GM18508 (cell line): Measurements from ENCODE around the gene SEMA3A.

Experiments used
- ATAC-seq: cut with Tn5 transposase; IDR thresholded peaks from one replicate; pipeline ENCODE4 v1.9.1; 2021; ENCODE audit warnings: moderate number of reproducible peaks; ENCODE audit not compliant: insufficient read depth, unreplicated experiment

The SEMA3A gene

DNA sequence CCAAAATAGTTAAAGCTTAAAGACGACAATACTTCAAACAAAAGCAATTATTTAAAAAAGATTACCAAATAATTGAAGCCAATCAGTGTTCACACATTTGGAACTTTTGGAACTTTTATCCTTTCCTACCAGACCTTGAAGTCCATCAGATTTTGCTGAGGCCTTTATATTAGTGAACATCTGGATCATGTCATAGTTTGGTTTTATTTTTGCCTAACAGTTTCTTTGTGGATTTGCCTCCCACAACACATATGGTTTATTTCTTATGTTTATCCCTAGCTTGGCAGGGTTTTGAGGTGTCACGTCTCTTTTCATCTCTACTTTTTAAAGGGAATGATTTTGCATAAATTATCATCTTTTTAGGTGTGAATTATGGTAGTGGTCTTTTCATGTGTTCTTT is 242.4 kb downstream of the SEMA3A start:
- ATAC-seq, result no peak

DNA sequence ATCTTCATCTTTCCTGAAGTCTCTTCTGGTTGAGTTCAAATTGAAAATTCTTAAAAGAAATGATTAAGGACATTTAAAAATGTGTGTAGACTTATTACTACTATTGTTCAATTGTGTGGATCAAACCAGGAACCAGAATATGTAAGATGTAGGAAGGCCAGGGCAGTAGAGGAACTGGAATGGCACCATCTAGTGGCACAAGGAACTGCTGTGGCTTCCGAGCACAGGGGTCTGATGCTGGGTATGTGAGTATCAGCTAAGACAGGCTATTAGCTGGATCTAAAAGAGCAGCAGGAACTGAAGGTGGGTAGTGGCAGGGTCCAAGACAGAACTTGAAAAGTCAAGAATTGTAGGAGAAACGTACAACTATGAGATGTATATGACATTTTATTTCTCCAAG is 247.3 kb downstream of the SEMA3A start:
- no peak for ATAC-seq

DNA sequence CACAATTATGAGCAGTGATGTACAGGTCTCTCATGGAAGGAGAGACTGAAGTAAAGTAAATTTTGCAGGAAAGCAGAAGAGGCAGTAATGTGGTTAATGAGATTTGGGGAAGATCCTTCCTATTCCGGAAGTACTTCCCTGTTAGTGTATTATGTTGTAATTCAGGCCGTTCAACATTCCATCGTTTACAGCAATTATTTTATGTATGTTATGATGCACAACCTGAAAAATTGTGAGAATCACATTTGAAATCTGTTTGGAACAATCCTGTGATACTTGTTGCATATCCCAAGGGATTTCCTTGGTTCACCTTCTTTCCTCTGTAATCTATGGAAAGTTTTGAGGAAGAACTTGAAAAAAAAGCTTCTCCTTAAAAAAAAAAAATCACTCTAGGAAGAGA is 247.8 kb downstream of the SEMA3A start:
- ATAC-seq, result no peak

DNA sequence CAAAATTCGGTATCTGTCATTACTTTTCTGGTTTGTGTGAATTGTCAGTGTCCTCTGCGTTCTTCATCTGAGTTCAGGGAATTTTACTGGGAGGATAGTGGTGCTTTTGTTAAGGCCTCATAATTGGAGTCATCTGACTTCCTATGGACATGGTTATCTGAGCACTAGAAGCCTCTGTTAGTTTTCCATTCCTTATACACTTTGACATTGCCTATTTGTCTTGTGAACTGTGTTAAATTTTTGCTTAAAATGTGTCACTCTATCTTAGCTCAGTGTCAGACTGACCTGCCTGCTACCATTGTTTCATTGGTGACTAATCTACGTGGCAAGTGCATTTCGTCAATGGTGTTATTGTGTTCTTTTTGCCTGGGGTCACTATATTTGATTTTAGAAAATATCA is 253.3 kb downstream of the SEMA3A start:
- no peak for ATAC-seq

DNA sequence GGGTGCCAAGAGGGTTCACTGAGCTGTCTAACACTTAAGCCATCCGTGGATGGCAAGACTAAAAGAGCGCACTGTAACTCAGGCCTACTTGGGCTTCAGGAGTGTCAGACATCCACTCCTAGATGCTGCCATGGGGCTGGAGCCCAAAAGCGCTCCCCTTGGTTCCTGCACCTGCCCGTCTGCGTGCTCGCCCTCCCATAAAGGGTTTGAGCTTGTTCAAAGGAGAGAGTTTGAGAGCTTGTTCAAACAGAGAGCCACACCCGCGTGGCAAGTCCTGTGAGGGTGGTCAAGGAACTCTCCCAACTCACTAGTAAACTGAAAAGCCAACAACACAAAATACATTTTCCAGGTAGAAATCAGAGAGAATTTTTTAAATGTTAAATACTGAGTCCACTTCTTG is 256.7 kb downstream of the SEMA3A start:
- no peak for ATAC-seq

DNA sequence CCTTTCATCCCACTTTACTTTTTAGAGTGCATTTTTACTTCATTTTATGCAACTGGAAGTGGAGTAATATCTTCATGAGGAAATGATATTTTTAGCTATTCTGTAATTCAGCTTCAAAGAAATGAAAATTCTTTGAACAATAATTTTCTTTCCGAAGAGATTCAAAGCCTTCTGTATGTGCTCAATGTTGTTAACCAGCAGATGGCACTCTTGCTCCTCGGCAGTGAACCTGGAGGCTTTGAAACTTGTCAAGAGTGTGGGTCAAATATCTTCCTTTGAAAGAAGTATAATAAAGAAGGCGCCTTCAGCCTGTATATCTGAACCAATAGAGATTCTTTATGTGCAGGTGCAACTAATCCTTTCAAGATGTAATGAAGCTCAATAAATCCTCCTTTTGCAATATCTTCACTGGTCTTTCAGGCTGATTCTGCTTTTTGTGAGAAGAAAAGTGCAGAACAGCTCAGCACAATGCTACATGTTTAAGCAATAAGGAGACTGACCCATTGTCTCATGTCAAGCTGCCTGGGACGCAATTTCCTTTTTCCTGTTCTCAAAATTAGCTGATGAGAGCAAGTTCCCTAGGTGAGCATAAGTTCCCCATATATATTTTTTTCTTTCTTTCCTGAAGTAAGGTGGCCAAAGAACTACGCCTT is 258.4 kb downstream of the SEMA3A start:
- ATAC-seq, result peak; percentile 72

DNA sequence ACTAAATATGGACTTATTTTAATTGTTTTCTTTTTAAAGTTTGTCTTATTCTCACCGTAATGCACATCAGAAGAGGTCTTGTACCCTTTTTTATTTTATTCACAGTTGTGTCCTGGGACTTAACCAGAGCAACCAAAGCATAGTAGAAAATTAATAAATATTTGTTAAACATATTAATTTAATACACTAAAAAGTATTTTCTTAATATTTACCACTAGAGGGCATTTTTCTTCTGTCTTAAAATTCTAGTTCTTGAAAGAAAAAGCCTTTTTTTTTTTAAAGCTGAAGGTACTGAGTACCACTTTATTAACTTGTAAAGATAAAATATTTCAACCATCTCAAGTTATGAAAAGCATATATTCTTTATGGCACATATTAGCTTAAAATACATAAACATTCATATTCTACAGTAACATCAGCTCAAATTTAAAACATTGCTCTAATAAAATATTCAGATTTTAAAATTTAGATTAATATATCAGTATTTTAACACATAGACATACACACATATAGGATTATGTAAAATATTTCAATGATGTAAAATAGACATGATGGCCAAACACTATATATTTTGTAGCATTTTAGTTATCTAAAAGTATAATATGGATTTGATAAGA is 260.4 kb downstream of the SEMA3A start:
- no peak for ATAC-seq

DNA sequence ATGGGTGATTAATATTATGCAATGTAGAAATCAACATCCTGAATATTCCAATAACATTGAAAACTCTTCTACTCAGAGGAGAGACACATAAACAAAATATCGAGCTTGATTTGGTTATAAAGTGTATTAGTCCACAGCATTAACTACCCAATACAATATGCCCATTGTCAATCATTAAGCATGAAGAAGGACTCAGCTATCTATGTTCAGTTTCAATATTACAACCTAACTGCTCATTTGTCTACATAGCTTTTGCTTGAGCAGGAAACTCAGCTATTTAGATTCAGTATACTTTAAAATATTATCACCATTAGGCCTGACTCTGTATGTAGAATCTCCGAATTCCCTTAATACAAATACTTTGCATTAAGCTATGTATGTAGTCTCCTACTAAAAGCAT is 262.6 kb downstream of the SEMA3A start:
- no peak for ATAC-seq

DNA sequence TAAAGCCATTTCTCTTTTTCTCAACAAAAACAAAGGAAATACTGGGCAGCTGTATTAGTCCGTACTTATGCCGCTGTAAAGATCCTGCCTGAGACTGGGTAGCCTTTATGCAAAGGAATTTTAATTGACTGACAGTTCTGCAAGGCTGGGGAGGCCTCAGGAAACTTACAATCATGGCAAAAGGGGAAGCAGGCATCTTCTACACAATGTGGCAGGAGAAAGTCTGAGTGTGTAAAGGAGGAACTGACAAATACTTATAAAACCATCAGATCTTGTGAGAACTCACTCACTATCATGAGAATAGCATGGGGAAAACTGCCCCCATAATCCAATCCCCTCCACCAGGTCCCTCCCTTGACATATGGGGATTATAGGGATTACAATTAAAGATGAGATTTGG is 264.3 kb downstream of the SEMA3A start:
- ATAC-seq, result no peak

DNA sequence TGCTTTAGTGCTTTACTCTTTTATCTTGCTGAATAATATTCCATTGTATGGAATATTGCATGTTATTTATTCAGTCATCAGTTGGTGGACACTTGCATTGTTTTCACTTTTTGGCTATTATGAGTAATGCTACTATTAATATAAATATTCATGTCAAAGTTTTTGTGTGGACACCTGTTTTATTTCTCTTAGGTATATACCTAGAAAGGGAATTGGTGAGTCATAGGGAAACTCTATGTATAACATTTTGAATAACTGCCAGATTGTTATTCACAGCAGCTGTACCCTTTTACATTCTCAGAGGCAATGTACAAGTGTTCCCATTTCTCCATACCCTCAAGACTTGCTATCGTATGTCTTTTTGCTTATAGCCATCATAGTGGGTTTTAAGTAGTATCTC is 268.7 kb downstream of the SEMA3A start:
- ATAC-seq, result no peak

DNA sequence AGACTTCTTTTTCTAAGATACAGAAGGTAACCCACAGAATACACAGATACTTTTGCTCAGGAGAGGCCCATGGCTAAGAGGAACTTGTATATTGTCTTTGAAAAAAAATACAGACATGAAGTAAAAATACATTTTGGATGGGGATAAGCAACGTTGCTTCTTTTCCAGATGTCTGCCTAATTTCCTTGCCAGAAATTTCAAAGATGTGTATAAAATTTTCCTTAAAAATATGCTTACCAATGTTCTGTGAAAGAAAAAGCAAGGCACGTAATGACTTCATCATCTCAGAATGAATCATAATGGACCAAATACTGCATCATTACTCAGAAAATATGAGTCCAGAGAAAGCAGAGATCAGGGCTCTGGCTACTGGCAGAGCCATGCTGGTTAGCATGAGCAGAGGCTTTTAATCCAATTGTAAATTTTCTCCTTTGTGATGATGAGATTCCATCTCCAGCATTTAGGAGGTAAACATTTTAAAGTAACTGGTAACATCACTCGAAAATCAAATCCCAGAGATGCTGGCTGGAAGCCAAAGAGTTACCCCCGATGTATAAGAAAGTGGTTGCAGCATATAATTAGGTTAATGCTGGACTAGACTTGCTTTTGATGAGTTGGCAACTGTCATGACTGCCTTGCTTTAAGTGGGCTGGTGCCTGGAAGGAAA is 272.5 kb downstream of the SEMA3A start:
- no peak for ATAC-seq

DNA sequence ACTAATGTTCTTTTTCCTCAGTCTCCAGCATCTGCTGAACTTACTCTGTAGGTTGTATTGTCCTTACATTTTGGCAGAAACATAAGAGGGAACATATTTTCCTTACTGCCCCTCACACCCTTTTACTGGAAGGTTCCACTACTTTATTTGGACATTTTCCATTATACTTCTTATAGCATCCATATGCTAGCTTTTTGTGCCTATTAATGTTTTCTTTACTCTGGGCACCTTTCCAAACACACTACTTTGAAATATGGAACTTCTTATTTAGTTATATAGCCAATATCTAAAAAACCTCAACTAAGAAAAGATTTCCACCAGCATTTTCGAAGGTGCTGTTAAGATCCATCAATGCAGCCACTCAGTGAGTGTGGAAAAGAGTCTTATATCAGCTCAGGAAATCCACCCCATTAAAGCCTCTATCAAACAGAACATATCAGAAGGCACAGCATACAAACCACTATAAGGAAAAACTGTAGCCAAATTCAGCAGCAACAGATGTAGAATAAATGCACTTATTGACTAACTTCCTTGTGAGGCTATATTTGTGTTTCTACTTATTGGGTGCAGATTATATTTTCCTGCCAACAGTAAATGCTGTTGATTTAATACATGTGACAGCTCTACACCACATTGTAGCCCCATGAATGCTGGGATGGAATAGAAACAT is 273.2 kb downstream of the SEMA3A start:
- ATAC-seq, result no peak

DNA sequence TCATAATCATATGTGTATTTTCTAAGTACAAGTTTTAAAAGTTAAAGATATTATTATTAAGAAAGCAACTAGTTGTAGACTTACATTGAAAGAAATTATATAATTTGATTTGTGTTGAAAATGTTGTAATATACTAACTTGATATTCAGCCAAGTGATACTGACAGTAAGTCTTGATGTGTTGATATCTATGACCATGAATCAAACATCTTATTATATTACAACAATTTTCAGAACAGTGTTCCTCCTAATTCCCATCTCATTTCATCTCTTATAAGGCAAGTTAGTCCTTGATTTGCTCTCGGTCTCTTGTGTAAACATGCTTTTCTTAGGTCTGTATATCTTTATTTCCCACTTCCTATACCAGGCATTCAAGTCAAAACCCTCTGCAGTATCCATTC is 276.4 kb downstream of the SEMA3A start:
- no peak for ATAC-seq

DNA sequence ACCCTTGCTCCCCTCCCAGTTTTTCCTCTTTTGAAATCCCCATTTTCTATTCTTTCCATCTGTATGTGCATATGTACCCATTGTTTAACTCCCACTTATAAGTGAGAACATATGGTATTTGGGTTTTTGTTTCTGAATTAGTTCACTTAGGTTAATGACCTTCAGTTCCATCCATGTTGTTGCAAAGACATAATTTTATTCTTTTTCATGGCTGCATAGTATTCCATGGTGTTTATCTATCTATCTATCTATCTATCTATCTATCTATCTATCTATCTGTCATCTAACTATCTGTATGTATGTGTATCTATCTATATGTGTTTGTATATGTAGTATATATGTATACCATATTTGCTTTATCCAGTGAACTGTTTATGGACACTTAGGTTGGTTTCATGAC is 281.4 kb downstream of the SEMA3A start:
- ATAC-seq, result no peak

DNA sequence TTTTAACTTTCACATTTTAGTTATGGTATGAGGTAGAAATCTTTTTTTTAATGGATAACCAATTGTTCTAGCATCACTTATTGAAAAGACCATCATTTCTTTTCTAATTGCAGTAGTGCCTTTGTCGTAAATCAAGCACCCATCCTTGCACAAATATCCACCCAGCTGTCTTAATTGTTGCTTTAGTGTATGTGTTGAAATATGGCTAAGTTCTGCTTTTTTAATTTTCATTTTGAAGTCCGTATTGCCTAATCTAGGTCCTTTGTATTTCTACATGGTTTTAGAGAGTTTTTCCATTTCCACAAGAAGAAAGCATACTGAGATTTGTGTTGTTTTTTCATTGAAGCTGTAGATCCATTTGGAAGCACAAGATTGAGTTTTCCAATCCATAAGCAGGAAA is 286.1 kb downstream of the SEMA3A start:
- ATAC-seq, result no peak
